IgD-negative memory B cell (primary cell): Measurements from ENCODE around the gene PPP1R13B. TPM values are rescaled to one million over a fixed set of nuclear protein-coding genes. Genes with fewer than 3 reads are reported as not detected.

Experiments used
- H3K27ac Mint-ChIP-seq, 3 donors: one replicate each; pipeline ENCODE4 v1.8.0; 2020 to 2022; ENCODE audit warnings: mild to moderate bottlenecking in 3 of 3, mixed read lengths in 3 of 3, moderate library complexity in 1 of 3
- H3K27me3 Mint-ChIP-seq: one replicate; pipeline ENCODE4 v1.8.0; 2021; ENCODE audit warnings: mixed read lengths
- H3K36me3 Mint-ChIP-seq: one replicate; pipeline ENCODE4 v1.8.0; 2020; ENCODE audit warnings: mild to moderate bottlenecking, mixed read lengths
- H3K4me1 Mint-ChIP-seq, 3 donors: one replicate each; pipeline ENCODE4 v1.8.0; 2020 to 2022; ENCODE audit warnings: mixed read lengths in 3 of 3, mild to moderate bottlenecking in 1 of 3
- H3K4me3 Mint-ChIP-seq, 4 donors: one replicate each; pipeline ENCODE4 v1.8.0; 2020 to 2022; ENCODE audit warnings: mild to moderate bottlenecking in 4 of 4, mixed read lengths in 4 of 4, moderate library complexity in 3 of 4
- H3K9me3 Mint-ChIP-seq, 3 donors: one replicate each; pipeline ENCODE4 v1.8.0; 2020 to 2021; ENCODE audit warnings: mixed read lengths in 3 of 3, mild to moderate bottlenecking in 1 of 3
- polyA plus RNA-seq: library from polyadenylated mRNA; unstranded; fragments of 300-500 nt; fragmentation: Illumina TruSeq; gene quantifications from one replicate; pipeline ENCODE4 v1.2.3, GENCODE V29; 2021

Gene PPP1R13B
- polyA plus RNA-seq, 1 donor from 2014 or later, result 1.8 TPM

- no peaks in the 10 kb centered on the region for H3K9me3 Mint-ChIP-seq
- H3K27me3 Mint-ChIP-seq, result no peaks in the 10 kb centered on the region
- H3K36me3 Mint-ChIP-seq, result peaks cover 4% of the 10 kb centered on the region
- H3K4me1 Mint-ChIP-seq, result peaks cover 0 to 10% (median 2%) of the 10 kb centered on the region in 3 donors
- no peak overlapping the region for H3K4me3 Mint-ChIP-seq
- H3K27ac Mint-ChIP-seq, result no peak overlapping the region
These were observed 7.8 kb downstream of the PPP1R13B start for GRCh38 chr14:103839579-103839978.

GRCh38 chr14:103838117-103838516, 9.3 kb downstream of the PPP1R13B start:
- Mint-ChIP-seq H3K27me3 (no peaks in the 10 kb centered on the region), H3K4me3 (peak overlapping the region in 1 of 4 donors; percentile 35), H3K4me1 (peaks cover 0 to 15% (median 6%) of the 10 kb centered on the region in 3 donors), H3K36me3 (peaks cover 4% of the 10 kb centered on the region), H3K9me3 (no peaks in the 10 kb centered on the region), H3K27ac (no peak overlapping the region)

- Mint-ChIP-seq H3K4me1 (peaks cover 0 to 15% (median 6%) of the 10 kb centered on the region in 3 donors), H3K36me3 (peaks cover 4% of the 10 kb centered on the region), H3K27ac (no peak overlapping the region), H3K27me3 (no peaks in the 10 kb centered on the region), H3K4me3 (no peak overlapping the region), H3K9me3 (no peaks in the 10 kb centered on the region)
These were observed 10.2 kb downstream of the PPP1R13B start for GRCh38 chr14:103836976-103837725.

GRCh38 chr14:103834956-103835355, 12.4 kb downstream of the PPP1R13B start:
- Mint-ChIP-seq H3K36me3 (peaks cover 4% of the 10 kb centered on the region), H3K4me1 (peaks cover 0 to 11% (median 6%) of the 10 kb centered on the region in 3 donors), H3K9me3 (no peaks in the 10 kb centered on the region), H3K27ac (no peak overlapping the region), H3K4me3 (no peak overlapping the region), H3K27me3 (no peaks in the 10 kb centered on the region)

GRCh38 chr14:103833711-103834110, 13.7 kb downstream of the PPP1R13B start:
- no peaks in the 10 kb centered on the region for H3K27me3 Mint-ChIP-seq
- no peaks in the 10 kb centered on the region for H3K9me3 Mint-ChIP-seq
- peak overlapping the region in 1 of 3 donors; percentile 13 for H3K27ac Mint-ChIP-seq
- peaks cover 0 to 11% (median 6%) of the 10 kb centered on the region in 3 donors for H3K4me1 Mint-ChIP-seq
- H3K36me3 Mint-ChIP-seq, result peaks cover 1% of the 10 kb centered on the region
- H3K4me3 Mint-ChIP-seq, result no peak overlapping the region

GRCh38 chr14:103832046-103832445, 15.3 kb downstream of the PPP1R13B start:
- Mint-ChIP-seq H3K9me3 (no peaks in the 10 kb centered on the region), H3K27me3 (no peaks in the 10 kb centered on the region), H3K27ac (no peak overlapping the region), H3K4me1 (peaks cover 3 to 11% (median 4%) of the 10 kb centered on the region in 3 donors), H3K36me3 (no peaks in the 10 kb centered on the region), H3K4me3 (no peak overlapping the region)

- H3K27me3 Mint-ChIP-seq, result no peaks in the 10 kb centered on the region
- no peaks in the 10 kb centered on the region for H3K36me3 Mint-ChIP-seq
- peaks cover 3 to 15% (median 4%) of the 10 kb centered on the region in 3 donors for H3K4me1 Mint-ChIP-seq
- H3K27ac Mint-ChIP-seq, result no peak overlapping the region
- H3K4me3 Mint-ChIP-seq, result no peak overlapping the region
- H3K9me3 Mint-ChIP-seq, result no peaks in the 10 kb centered on the region
These were observed 16.7 kb downstream of the PPP1R13B start for GRCh38 chr14:103830511-103831270.

GRCh38 chr14:103828315-103828967, 18.9 kb downstream of the PPP1R13B start:
- H3K36me3 Mint-ChIP-seq, result no peaks in the 10 kb centered on the region
- no peak overlapping the region for H3K27ac Mint-ChIP-seq
- H3K4me1 Mint-ChIP-seq, result peaks cover 4 to 11% (median 5%) of the 10 kb centered on the region in 3 donors

GRCh38 chr14:103825101-103825500, 22.3 kb downstream of the PPP1R13B start:
- H3K27ac Mint-ChIP-seq, result no peak overlapping the region
- H3K4me3 Mint-ChIP-seq, result no peak overlapping the region
- no peaks in the 10 kb centered on the region for H3K9me3 Mint-ChIP-seq
- H3K36me3 Mint-ChIP-seq, result no peaks in the 10 kb centered on the region
- peaks cover 13 to 22% (median 15%) of the 10 kb centered on the region in 3 donors for H3K4me1 Mint-ChIP-seq
- no peaks in the 10 kb centered on the region for H3K27me3 Mint-ChIP-seq

More at GRCh38 chr14:103828315-103828967, 18.9 kb downstream of the PPP1R13B start:
- Mint-ChIP-seq H3K4me3 (no peak overlapping the region), H3K27me3 (no peaks in the 10 kb centered on the region), H3K9me3 (no peaks in the 10 kb centered on the region)

- Mint-ChIP-seq H3K4me1 (peaks cover 26 to 35% (median 33%) of the 10 kb centered on the region in 3 donors), H3K27me3 (no peaks in the 10 kb centered on the region), H3K4me3 (peak overlapping the region in 2 of 4 donors; percentile 10 to 60), H3K9me3 (no peaks in the 10 kb centered on the region), H3K36me3 (no peaks in the 10 kb centered on the region), H3K27ac (peak overlapping the region in 1 of 3 donors; percentile 91)
These were observed 26.5 kb downstream of the PPP1R13B start for GRCh38 chr14:103820908-103821307.

- Mint-ChIP-seq H3K4me3 (peak overlapping the region in 1 of 4 donors; percentile 82), H3K27ac (peak overlapping the region in 1 of 3 donors; percentile 91), H3K27me3 (no peaks in the 10 kb centered on the region), H3K9me3 (no peaks in the 10 kb centered on the region), H3K36me3 (no peaks in the 10 kb centered on the region), H3K4me1 (peaks cover 26 to 35% (median 33%) of the 10 kb centered on the region in 3 donors)
These were observed 27.0 kb downstream of the PPP1R13B start for GRCh38 chr14:103820382-103820781.

GRCh38 chr14:103819503-103820307, 27.7 kb downstream of the PPP1R13B start:
- no peaks in the 10 kb centered on the region for H3K27me3 Mint-ChIP-seq
- peaks cover 26 to 35% (median 31%) of the 10 kb centered on the region in 3 donors for H3K4me1 Mint-ChIP-seq
- peaks cover 0 to 2% (median 0%) of the 10 kb centered on the region in 3 donors for H3K9me3 Mint-ChIP-seq
- H3K27ac Mint-ChIP-seq, result peak overlapping the region in 2 of 3 donors; percentile 54 to 91
- peak overlapping the region in 1 of 4 donors; percentile 82 for H3K4me3 Mint-ChIP-seq
- no peaks in the 10 kb centered on the region for H3K36me3 Mint-ChIP-seq

GRCh38 chr14:103818870-103819269, 28.5 kb downstream of the PPP1R13B start:
- peak overlapping the region in 1 of 4 donors; percentile 79 for H3K4me3 Mint-ChIP-seq
- H3K9me3 Mint-ChIP-seq, result peaks cover 0 to 2% (median 0%) of the 10 kb centered on the region in 3 donors
- H3K27ac Mint-ChIP-seq, result no peak overlapping the region
- H3K36me3 Mint-ChIP-seq, result no peaks in the 10 kb centered on the region
- H3K27me3 Mint-ChIP-seq, result no peaks in the 10 kb centered on the region
- peaks cover 26 to 35% (median 31%) of the 10 kb centered on the region in 3 donors for H3K4me1 Mint-ChIP-seq

- H3K4me1 Mint-ChIP-seq, result peaks cover 26 to 38% (median 28%) of the 10 kb centered on the region in 3 donors
- no peak overlapping the region for H3K27ac Mint-ChIP-seq
- H3K36me3 Mint-ChIP-seq, result no peaks in the 10 kb centered on the region
- H3K27me3 Mint-ChIP-seq, result no peaks in the 10 kb centered on the region
- no peak overlapping the region for H3K4me3 Mint-ChIP-seq
- H3K9me3 Mint-ChIP-seq, result peaks cover 0 to 2% (median 0%) of the 10 kb centered on the region in 3 donors
These were observed 29.0 kb downstream of the PPP1R13B start for GRCh38 chr14:103818422-103818821.
